GM19023 (cell line): ENCODE results near the gene PXK.
A peak's percentile ranks its signal among the peaks of the same experiment; 100 is the strongest.
"Not testable (repeated sequence)": the region's sequence is repeated elsewhere in the genome, so short reads cannot be mapped to it uniquely, and the experiment has no call there.

ENCODE experiments used
- ATAC-seq: cut with Tn5 transposase; IDR thresholded peaks from one replicate; pipeline ENCODE4 v1.9.1; 2021; ENCODE audit warnings: mild to moderate bottlenecking, moderate library complexity; ENCODE audit not compliant: unreplicated experiment

PXK gene

DNA sequence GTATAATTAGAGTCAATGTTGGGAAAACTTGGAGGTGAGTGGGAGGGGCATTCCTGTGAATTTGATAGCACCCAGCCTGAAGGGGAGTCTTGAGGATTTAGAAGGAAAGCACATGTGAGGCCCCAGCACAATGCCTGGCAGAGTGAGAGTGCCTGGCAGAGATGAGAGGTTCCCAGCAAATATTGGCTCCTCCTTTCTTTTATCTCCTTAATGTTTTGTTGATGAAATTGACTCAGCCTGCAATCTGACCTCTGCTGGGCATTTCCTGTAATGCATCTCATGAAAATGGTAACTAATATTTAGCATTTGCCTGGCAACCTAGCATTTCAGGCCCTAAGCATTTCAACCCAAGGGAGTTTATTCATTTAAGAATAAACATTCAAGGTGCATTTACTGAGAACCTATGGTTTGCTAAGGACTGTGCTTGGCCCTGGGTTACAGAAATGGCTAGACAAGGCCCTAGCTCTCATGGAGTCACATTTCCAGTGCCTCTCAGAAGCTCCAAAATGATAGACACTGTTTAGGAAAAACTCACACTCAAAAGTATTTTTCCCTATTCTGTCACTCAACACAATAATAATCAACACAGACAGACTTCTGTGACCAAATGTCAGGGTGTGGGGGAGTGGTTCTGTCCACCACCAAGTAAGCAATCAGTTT lies 82.0 kb downstream of the PXK start:
- no peak for ATAC-seq

DNA sequence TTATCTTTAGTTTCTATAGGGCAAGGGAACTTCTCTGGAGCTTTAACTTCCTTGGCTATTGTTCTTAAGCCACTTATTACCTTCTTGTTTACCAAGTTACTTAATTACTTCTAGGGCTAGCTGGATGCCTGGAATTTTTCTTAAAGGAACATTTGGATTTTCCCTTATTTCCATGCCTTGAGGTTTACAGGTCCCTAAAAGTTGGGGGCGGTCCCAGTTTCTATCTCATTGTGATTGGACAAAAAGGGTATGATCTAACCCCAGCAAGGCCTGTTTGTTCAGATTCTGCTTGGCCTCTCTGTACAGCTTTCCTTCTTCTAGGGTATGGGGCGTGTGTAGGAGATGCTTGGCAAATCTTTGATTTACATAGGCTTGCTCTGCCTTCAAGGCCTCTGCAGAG lies 83.5 kb downstream of the PXK start:
- no peak for ATAC-seq

DNA sequence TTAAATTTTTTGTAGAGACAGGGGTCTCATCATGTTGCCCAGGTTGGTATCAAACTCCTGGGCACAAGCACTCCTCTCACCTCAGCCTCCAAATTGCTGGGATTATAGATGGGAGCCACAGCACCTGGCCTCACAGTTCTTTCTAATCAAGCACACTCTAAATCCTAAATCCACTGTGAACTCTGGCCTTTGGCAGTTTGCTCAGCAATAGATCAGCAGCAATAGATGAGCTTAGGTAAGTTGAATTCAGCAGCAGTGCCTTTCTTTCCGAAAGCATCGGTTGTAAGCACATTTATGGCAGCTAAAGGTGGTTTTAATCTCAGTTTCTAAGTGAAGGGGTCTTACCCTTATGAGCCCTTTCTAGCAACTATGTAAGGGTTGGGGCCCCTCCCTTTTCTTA lies 84.4 kb downstream of the PXK start:
- ATAC-seq = no peak

DNA sequence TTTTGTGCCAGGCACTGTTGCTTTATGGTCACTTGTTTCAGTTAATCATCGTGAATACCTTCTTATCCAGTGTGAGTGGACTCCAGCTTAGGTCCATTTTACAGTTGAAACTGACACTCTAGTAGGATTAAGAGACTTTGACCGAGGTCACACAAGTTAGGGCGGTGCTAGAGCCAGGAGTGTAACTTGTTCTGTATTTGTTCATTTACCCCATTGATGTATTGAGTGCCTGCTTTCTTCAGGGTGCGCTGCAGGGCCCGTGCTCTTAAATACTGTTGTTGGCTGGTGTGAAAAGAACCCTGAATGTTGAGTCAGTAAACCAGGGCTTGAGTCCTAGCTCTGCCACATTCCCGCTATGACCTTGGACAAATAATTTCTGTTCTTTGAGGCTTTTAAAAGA lies 85.5 kb downstream of the PXK start:
- ATAC-seq = no peak

DNA sequence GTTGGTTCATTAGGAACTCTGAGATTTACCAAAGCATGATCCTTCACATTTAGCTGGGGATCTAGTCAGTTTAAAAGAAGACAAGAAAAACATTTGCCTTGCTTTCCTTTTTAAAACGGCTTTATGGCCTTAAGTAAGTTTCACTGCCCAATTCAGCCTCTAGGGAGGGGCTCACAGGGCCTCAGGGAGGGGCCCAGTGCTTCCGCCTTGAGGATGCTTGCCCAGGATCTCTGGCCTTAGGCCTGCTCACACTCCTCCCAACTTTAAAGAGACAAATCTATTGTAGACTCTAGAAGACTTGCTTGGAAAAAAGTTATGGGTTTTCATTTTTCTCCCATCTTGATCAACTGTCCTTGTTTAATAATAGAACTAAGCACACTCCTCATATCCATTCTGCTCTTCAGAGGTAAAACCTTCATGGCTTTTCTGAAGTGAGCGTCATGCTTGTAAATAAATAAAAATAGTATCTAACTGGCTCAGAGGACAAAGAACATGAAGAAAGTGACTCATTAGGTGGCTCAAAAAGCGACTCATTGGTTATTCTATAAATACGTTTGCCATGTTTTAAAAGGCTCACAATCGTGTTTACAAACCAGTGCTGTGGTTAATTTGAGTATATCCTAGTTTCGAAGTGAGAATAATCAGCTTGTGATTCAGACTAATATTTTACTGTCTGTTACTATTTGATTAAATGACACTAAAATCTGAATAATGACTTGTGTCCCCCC lies 87.3 kb downstream of the PXK start:
- peak; percentile 52 for ATAC-seq

DNA sequence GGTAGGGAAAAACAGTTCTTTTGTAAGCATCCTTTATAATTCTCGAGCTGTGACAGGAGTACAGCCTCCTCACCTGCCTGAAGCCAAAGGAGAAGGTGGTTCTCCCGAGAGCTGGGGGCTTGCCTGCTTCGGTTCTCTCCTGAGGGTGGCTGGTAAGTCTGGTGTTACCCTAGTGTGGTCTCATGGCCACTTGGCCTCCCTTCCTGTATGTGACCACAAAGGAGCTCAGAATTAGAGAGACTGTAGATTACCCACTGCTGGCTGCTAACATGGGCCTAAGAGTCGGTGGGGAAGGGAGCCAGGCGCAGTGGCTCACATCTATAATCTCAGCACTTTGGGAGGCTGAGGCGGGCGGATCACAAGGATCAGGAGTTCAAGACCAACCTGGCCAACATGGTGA lies 88.3 kb downstream of the PXK start:
- ATAC-seq = peak; percentile 26

DNA sequence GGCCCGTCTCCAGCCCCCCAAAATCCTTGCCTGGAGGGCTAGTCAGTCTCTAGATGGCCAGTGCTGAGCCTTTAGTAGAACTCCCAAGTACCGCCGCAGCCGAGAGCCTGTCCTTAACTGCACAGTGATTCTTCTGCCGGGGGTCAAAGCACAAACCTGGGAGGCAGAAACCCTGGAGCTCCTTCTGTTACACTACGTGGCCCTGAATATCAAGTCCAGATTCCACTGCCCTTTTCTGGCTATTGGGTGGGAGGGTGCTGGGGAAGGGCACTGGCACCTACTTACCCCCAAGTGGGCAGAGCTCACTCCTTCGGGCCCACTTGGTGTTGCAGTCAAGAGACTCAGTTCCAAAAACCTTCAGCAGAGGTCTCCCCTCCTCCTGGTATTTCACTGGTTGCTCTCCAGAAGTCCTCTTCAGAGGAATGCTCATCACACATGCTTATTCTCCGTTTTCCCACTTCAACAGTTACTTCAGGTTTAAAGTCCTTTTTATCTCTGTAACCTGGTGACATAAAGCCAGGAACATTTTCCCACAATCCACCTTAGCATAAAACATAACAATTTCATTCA lies 90.1 kb downstream of the PXK start:
- ATAC-seq = no peak

DNA sequence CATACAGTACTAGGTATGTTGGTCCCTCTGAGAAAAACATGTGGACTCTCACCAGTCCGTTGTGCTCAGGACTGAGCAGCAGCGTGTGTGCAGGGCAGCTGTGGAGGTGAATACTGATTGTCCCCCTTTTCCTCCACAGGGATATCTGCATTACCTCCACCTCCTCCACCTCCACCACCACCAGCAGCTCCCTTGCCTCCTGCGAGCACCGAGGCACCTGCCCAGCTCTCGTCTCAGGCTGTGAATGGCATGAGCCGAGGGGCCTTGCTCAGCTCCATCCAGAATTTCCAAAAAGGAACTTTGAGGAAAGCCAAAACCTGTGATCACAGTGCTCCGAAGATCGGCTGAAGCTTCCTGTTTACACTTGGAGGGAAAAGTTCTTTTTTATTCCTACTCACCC lies 91.9 kb downstream of the PXK start:
- no peak for ATAC-seq

DNA sequence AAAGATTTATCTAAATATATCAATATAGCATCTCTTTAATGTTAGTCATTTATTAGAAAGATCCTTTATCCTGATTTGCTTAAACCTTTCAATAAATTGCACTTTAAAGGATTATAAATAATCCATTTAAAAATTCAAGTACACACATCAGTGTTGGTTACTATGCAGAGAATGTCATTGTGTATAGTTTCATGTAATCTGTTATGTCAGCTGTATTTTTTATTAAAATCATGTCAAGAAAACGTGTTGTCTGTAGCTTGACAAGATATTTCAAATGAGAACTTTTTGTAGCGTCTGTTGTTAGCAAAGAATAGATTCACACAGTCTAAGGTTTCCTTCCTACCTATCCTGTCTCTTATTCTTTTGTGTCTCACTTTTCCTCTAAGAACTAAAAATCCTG lies 93.1 kb downstream of the PXK start:
- no peak for ATAC-seq

DNA sequence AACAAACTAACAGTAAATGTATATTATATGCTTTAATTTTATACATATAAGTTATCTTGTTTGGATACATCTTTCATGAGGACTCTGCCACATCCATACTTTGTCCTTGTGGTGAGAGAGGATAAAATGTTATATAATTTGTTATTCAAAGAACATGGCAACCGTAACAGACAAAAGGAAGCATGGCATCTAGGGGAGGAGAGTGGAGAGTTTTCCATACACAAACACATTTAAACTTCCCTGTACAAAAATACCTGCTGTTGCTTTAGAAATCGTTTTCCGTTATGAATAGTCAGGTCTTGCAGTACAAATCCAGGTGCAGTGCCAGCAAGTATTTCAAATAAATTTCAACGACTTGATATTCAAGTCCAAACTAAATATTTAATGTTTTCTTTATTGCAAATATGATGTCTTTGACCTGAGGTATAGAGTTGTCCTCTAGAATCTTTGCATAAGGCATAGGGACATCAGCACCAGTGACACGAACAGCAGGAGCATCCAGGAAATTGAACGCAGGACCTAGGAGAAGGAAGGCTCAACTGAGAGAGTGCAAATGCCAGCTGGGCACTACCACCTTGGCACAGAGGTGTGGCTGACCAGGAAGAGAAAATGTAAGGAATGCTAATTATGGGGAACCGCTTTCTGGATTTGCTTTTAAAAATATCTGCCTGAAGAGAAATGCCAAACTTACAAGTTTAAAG lies 95.1 kb downstream of the PXK start:
- no peak for ATAC-seq

DNA sequence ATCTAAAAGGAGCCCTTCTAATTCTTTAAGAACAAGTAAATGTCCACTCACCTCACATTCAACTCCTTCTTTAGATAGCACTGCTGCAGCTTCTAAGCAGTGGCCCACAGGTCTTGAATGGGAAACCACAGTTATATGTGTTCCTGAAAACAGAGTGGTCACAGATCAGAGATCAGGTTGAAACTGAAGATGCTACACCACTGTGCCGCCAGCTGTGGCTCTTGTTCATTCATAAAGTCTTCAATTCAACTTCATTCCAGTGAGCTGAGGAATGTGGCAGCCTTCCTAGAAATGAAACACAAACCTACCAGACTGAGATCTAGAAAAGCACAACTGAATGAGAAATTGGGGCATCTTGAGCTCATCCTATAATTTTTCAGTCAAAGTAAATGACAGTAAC lies 97.0 kb downstream of the PXK start:
- ATAC-seq = peak; percentile 40

DNA sequence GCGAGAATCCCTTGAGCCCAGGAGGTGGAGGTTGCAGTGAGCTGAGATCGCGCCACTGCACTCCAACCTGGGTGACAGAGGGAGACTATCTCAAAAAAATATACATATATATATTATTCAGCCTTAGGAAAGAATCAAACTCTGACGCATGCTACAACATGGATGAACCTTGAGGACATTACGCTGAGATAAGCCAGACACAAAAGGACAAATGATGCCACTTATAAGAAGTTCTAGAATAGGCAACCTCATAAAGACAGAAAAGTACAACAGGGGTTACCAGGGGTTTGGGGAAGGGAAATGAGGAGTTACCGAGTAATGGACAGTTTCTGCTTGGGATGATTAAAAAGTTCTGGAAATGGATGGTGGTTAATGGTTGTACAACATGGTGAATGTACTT lies 100.2 kb downstream of the PXK start:
- ATAC-seq = no peak

DNA sequence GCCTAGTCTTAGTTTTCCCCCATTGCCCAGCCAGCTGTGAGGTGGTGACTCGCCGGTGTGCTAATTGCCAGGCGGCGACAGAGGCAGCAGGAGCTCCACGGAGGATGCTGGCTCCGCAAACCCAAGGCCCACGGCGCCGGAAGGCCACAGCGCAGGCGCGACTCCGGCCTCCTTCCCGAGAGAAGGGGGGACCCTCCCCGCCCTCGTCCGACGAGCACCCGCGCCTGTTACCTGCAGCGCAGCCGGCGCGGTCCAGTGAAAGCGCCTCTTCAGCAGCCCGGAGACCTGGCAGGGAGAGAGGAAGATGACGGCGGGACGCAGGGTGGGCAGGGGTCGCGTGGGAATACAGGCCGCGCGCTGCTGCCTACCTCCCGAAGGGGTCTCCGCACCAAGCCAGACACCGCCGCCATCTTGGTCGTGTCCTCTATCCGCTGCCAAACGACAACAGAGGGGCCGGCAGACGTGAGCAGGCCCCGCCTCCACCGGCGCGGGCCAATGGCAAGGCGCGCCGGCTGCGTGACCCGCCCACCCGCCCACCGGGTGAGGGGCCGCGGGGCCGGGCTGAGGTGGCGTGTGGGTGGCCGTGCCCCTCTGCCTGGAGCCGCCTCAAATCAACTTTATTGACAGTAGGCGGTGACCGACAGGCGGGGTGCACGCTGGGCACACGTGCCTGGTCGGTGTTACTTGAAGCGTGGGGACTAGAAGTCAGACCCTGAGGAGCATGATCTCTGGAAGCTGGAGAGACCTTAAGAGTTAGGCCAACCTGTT lies 100.9 kb downstream of the PXK start, which contains the start of gene PDHB:
Gene PDHB, minus strand, starts transcription at position 433 of the 768 bp plus-strand sequence. Its CDS starts 23 bp downstream, at position 410.
- ATAC-seq = peak; percentile 96

DNA sequence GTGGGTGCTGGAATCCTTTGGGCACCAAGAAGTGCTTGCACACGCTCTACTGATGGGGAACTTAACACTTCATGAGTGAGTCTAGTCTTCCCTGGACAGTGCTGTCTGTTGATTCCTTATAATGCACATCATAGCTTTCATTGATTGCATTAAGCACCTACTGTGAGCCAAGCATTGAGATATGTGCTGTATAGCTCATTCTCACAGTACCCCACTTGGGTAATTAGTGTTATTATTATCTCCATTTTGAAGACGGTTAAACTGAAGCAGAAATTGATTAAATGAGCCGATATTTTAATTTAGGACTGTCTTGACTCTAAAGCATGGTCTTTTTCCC lies 101.4 kb downstream of the PXK start:
- ATAC-seq = no peak

DNA sequence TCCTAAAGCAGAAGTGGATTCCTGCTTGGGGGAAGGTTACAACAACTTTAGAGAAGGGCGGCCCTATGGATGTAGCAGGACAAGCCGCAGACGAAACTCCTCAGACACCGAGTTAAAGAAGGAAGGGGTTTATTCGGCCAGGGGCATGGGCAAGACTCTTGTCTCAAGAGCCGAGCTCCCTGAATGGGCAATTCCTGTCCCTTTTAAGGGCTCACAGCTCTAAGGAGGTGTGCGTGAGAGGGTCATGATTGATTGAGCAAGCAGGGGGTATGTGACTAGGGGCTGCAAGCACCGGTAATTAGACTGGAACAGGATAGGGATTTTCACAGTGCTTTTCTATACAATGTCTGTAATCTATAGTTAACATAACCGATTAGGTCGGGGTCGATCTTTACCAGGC lies 101.8 kb downstream of the PXK start:
- no peak for ATAC-seq

DNA sequence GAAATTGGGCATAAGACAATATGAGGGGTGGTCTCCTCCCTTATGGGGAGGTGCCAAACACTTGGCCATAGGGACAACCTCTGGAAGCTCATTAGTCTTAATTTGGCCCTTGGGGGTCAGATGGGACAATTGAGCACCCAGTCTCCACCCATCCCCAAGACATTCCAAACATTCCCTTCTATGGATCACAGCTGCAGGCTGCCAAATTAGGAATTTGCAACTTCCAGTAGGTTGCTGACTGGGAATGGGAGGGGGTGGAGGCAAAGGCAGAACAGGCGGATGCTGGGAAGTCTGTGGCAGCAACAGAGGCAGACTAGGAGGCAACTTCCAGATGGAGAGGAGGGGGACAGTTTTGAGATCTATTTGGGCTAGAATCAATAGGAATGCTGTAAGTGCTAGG lies 102.3 kb downstream of the PXK start:
- ATAC-seq = no peak

DNA sequence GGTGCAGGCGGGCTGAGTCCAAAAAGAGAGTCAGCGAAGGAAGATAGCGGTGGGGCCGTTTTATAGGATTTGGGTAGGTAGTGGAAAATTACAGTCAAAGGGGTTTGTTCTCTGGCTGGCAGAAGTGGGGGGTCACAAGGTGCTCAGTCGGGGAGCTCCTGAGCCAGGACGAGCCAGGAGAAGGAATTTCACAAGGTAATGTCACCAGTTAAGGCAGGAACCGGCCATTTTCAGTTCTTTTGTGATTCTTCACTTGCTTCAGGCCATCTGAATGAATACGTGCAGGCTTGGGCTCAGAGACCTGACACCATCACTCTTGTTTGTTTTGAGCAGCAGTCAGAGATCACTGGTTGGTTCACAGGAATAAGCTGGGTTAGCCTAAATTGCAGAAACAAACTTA lies 104.6 kb downstream of the PXK start:
- ATAC-seq = not testable (repeated sequence)

DNA sequence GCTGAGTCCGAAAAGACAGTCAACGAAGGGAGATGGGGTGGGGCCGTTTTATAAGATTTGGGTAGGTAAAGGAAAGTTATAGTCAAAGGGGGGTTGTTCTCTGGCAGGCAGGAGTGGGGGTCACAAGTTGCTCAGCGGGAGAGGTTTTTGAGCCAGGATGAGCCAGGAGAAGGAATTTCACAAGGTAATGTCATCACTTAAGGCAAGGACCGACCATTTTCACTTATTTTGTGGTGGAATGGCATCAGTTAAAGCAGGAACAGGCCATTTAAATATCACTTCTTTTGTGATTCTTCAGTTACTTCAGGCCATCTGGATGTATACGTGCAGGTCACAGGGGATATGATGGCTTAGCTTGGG lies 108.3 kb downstream of the PXK start:
- not testable (repeated sequence) for ATAC-seq

DNA sequence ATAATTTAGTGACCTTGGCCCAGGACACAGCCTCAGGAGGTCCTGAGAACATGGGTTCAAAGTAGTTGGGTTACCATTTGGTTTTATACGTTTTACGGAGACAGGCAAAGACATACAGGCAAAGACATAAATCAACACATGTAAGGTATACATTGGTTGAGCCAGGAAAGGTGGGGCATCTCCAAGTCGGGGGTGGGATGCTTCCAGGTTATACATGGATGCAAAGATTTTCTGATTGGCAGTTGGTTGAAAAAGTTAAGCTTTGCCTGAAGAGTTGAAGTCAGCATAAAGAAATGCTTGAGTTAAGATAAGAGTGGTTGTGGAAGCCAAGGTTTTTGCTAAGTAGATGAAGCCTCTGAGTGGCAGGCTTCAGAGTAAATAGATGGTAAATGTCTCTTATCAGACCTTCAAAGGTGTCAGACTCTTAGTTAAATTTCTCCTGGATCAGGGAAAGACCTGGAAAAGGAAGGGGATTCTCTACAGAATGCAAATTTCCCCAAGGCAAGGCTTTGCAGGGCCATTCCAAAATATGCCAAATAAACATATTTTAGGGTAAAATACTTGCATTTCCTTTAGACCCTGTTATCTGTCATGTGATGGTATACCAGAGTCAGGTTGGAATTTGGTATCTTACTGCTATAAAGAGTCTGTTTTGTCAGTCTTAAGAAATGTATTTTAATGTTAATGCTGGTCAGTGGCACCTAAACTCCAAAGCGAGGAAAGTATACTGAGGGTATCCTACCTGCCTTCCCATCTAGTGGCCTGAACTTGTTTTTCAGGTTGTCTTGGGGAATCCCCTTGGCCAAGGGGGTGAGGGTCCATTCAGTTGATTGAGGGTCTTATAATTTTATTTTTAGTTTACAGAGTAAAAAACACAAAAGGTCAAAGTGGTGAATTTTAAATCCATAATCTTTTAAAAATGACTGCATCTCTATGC lies 109.1 kb downstream of the PXK start:
- ATAC-seq = no peak

DNA sequence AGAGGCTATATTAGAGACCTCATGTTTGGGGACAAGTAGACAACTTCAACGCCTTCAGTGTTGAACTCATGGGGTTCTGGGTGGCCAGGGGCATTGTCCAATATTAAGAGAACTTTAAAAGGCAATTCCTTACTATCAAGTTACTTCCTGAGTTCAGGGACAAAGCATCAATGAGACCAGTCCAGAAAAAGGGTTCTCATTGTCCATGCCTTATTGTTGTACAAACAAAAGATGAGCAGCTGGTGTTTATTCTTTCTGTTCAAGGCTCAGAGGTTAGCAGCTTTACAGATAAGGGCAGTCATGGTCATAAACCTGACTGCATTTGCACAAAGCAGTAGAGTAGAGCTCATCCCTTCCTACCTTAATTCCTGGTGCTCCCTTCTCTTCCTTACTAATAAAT lies 119.5 kb downstream of the PXK start:
- no peak for ATAC-seq
